Activated naive CD4-positive, alpha-beta T cell (primary cell): ENCODE data around the gene IL1RAPL2.

Experiments
- DNase-seq, 4 experiments: peaks; one replicate each; lab custom pipeline; 2025; lab: John Stamatoyannopoulos, UW

Gene IL1RAPL2

GRCh38 chrX:105269386-105269785 lies 703.4 kb downstream of the IL1RAPL2 start:
- DNase-seq, result no peak

DNA sequence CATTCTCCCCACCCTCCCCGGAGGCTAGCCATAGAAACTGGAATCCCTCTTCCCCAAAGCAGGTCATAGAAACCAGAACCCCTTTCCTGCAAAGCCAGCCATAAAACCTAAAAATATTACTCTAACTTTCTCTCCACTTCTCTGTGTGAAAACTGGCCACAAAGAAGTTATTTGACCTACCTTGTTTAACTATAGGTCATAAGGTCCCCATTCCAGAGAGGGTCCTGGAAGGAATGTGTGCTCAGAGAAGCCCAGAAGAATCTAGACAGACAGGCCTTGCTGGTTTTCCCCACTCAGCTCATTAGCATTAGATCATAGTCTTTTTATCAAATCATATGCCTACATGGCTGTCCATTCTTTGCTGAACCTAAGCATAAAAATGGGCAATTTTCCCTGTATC lies 707.3 kb downstream of the IL1RAPL2 start:
- no peak for DNase-seq

- no peak for DNase-seq
Observed at GRCh38 chrX:105274091-105274490, 708.1 kb downstream of the IL1RAPL2 start.

DNA sequence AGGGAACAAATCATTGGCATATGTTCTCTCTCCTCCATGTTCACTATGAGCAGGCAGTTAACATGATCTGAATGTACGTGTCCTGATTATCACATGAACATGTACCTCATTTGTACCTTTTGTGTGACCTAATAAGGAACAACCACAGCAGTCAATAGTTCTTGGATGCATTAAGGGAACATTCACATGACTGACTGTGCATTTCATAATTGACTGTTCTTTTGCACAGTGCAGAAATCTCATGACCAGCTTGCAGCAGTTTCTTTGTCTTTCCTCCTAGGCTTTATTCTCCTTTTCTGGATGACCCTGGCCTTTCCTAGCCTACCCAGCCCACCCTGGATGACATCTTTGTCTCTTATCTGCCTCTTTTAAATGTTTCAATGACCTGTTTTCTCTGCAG lies 711.1 kb downstream of the IL1RAPL2 start:
- no peak for DNase-seq

- DNase-seq, result no peak
Observed at GRCh38 chrX:105282077-105282476, 716.1 kb downstream of the IL1RAPL2 start.

DNA sequence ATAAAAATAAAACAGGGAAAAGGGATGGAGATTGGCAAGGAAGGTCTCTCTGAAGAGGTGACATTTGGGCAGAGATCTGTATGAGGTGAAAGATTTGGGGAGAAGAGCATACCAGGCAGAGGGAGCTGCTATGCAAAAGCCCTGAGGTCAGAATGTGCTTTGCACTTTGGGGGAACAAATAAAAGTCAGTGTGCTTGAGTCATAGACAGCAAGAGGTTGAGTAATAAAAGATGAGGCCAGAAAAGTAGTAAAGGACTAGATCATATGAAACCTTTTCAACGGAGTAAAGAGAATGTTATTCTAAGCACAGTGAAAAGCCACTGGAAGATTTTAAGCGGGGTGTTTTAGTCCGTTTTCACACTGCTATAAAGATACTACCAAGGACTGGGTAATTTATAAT lies 731.0 kb downstream of the IL1RAPL2 start:
- no peak for DNase-seq

- no peak for DNase-seq
Observed at GRCh38 chrX:105299286-105299685, 733.3 kb downstream of the IL1RAPL2 start.

GRCh38 chrX:105302246-105302645 lies 736.2 kb downstream of the IL1RAPL2 start:
- no peak for DNase-seq

DNA sequence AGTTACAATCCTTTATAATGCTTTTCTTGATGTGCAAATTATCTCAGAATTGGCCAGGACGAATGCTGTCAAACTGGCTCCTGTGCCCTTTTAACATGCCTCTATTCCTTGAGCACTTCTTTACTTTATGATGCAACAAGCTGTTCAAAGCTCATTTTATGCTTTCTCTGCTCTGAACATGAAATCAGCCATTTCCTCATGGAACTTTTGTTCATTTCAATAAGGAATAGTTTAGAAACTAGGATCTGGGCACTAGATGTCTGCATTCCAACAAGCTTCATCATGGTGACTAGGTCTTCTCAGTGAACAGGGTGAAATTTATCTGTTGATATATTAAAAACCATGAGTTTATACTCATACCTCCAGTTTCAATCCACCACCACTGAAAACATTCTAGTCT lies 741.8 kb downstream of the IL1RAPL2 start:
- DNase-seq, result no peak

DNA sequence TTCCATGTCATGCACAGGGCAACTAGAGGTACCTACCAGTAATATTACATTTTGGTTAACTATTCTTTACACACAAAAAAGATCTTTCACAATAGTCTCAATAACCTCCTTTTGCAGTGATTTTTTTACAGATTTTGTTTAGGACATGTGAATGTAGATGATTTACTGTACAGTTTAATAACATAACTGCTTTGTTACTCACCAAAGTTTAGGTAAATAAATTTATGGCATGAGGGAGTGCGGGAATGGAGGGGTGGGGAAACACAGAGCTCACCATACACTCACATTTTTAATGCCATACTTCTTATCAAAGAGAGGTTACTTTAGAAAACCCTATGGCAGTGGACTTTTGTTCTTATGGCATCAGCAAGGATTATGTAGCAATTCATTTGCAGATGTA lies 747.6 kb downstream of the IL1RAPL2 start:
- DNase-seq, result no peak

DNA sequence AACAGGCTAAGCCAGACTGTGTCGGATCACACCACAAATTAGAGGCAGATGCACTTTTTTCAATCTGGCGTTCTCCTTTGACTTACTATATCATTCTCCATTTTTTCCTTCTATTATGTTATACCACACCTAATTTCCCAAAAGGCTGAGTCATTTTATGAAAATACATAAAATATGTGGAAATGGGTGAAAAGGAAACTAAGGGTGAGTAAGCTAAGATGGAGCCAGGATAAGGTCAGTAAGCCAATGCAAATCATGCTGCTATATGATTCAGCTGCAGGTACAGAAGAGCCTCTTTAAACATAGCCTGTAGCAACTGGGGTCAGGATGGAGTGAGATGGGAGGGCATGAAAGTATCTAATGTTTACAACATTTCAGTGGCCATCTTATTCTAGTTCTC lies 748.5 kb downstream of the IL1RAPL2 start:
- DNase-seq, result no peak

DNA sequence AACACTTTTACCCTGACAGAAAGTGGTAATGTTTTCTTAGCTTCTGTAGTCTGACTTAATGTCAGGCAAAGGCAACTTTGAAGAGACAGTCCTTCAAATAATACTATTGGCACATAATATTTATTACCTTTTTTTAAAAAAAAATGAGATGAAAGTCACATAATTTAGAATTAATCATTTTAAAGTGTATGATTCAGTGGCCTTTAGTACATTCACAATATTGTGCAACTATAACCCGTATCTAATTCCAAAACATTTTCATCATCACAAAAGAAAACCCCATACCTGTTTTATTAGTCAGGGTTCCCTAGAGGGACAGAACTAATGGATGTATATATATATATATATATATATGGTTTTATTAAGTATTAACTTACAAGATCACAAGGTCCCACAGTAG lies 749.2 kb downstream of the IL1RAPL2 start:
- DNase-seq, result no peak

GRCh38 chrX:105317117-105317516 lies 751.1 kb downstream of the IL1RAPL2 start:
- no peak for DNase-seq

GRCh38 chrX:105323928-105324327 lies 757.9 kb downstream of the IL1RAPL2 start:
- DNase-seq, result no peak

- DNase-seq, result no peak
Observed at GRCh38 chrX:105328773-105329172, 762.8 kb downstream of the IL1RAPL2 start.

DNA sequence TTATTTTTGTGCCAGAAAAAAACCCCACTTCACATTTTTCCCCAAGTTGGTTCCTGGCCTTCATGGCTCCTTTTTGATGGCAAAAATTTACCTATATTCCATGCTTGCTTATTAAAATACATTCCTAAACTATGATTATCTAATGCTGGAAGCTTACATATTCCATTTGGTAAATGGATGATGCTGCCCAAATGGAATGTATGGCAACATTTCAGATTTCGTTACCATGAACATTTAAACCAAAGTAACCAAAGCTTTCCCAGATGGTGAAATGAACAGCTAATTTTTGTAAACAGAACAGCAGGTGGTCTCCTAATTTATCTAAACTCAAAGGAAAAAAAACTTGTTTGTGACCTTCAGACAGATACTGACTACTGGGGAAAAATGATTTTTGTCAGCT lies 765.2 kb downstream of the IL1RAPL2 start:
- no peak for DNase-seq

DNA sequence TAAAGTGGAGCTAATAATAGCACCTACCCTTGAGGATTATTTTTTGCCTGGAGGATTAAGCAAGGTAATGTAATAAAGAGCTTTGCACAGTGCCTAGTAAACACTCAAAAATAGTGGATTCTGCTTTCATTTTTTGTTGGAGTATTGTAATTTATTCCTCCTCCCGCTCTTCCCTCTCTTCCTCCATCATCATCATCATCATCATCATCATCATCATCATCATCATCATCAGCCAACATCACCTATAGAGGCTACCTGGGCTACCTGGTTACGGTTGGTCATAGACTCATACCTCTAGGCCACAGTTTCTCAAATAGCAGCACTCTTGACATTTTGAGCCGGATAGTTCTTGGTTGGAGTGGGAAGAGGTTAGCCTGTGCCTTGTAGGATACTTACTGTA lies 781.4 kb downstream of the IL1RAPL2 start:
- no peak for DNase-seq

GRCh38 chrX:105349476-105349875 lies 783.5 kb downstream of the IL1RAPL2 start:
- no peak for DNase-seq

GRCh38 chrX:105375816-105376215 lies 809.8 kb downstream of the IL1RAPL2 start:
- no peak for DNase-seq

DNA sequence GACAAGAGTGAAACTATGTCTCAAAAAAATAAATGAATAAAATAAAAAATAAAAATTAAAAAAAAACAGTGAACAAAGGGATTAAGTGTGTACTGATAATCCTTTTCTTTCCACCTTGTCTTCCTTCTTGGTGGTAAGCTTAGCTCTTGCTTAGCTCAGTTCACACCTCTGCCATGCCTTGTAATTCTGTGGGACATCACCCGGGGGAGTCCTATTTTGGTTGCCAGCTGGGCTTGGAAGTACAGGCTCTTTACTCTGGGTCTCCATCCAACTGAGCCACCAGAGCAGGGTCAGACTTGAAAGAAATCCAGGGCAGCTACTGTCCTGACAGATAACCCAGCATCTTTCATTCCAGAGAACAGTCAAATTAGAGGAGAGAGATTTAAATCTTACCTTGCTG lies 858.7 kb downstream of the IL1RAPL2 start:
- no peak for DNase-seq

- DNase-seq, result no peak
Observed at GRCh38 chrX:105451401-105451800, 885.4 kb downstream of the IL1RAPL2 start.

- DNase-seq, result no peak
Observed at GRCh38 chrX:105458846-105459245, 892.8 kb downstream of the IL1RAPL2 start.

DNA sequence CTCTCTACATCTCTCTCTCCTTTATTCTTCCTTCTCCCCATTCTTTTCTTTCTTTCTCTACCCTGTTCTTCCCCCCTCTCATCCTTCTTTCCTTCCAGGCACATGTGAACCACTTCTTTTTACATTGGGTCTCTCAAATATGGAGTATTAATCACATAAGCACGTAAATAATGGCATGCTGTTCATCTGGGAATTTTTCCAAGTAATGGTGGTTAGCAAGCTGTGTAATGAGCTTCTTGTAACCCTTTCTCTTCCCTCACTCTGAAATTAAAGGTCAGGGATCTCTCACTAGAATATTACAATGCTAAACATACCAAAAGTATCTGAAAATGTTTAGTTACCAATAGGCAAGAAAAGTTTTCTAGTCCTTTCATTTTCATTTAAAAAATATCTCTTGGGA lies 894.4 kb downstream of the IL1RAPL2 start:
- DNase-seq, result no peak

GRCh38 chrX:105461016-105461415 lies 895.0 kb downstream of the IL1RAPL2 start:
- no peak for DNase-seq

GRCh38 chrX:105462186-105462585 lies 896.2 kb downstream of the IL1RAPL2 start:
- no peak for DNase-seq
